Naive thymus-derived CD8-positive, alpha-beta T cell (primary cell): ENCODE measurements around the gene AMTN. TPM values are rescaled to one million over a fixed set of nuclear protein-coding genes. Genes with fewer than 3 reads are reported as not detected.

Source experiments
- ATAC-seq, 2 donors: fragments of 150-1000 bp; cut with Tn5 transposase in 1 of 2; sonication (Bioruptor Pico), chemical (Tn5 transposase) in 1 of 2; 1 replicate in 1 of 2; 2 replicates in 1 of 2; pipeline ENCODE4 v1.10.0; 2021; ENCODE audit warnings: mild to moderate bottlenecking in 2 of 2, moderate library complexity in 2 of 2
- POLR2A ChIA-PET: fragments of 350-600 bp; sonication (Branson Sonifier 250); formaldehyde crosslinking; loops from one replicate; lab custom pipeline; 2021; ENCODE audit warnings: antibody characterized with exemption; lab: Charles Lee
- DNase-seq, 10 donors: peaks; one replicate each; pipeline versions ENCODE4 v3.0.0 to v3.0.0-alpha.2; 2020 to 2022
- H3K27ac Mint-ChIP-seq, 10 donors: one replicate each; pipeline ENCODE4 v1.8.0; 2020 to 2022; ENCODE audit warnings: mild to moderate bottlenecking in 10 of 10, mixed read lengths in 10 of 10, moderate library complexity in 4 of 10, inconsistent platforms in 1 of 10
- H3K27me3 Mint-ChIP-seq, 5 donors: one replicate each; pipeline ENCODE4 v1.8.0; 2021 to 2022; ENCODE audit warnings: mixed read lengths in 5 of 5
- H3K36me3 Mint-ChIP-seq, 3 donors: one replicate each; pipeline ENCODE4 v1.8.0; 2020 to 2022; ENCODE audit warnings: mixed read lengths in 3 of 3, mild to moderate bottlenecking in 2 of 3, inconsistent platforms in 1 of 3
- H3K4me1 Mint-ChIP-seq, 4 donors: one replicate each; pipeline ENCODE4 v1.8.0; 2021 to 2022; ENCODE audit warnings: mixed read lengths in 4 of 4
- H3K4me3 Mint-ChIP-seq, 10 donors: one replicate each; pipeline ENCODE4 v1.8.0; 2020 to 2022; ENCODE audit warnings: mild to moderate bottlenecking in 10 of 10, mixed read lengths in 10 of 10, moderate library complexity in 6 of 10, inconsistent platforms in 1 of 10
- H3K9me3 Mint-ChIP-seq, 9 donors: one replicate each; pipeline ENCODE4 v1.8.0; 2020 to 2022; ENCODE audit warnings: mixed read lengths in 9 of 9, mild to moderate bottlenecking in 3 of 9, inconsistent platforms in 1 of 9, moderate library complexity in 1 of 9
- polyA plus RNA-seq, 3 donors: library from polyadenylated mRNA; unstranded; fragments of 300-500 nt; fragmentation: Illumina TruSeq; gene quantifications; one replicate each; pipeline ENCODE4 v1.2.3, GENCODE V29; 2021
- total RNA-seq, 8 experiments: library from RNA in 2 of 8; stranded (reverse) in 2 of 8; gene quantifications; one replicate each; pipeline ENCODE4 v1.2.3 and lab custom pipeline; 2021 to 2026

Gene AMTN
- total and polyA plus RNA-seq, 5 experiments from 2014 or later = not detected

- Mint-ChIP-seq H3K27me3 (peaks cover 2 to 7% (median 4%) of the 10 kb centered on the region in 5 donors), H3K27ac (no peak overlapping the region), H3K36me3 (peaks cover 0 to 7% (median 2%) of the 10 kb centered on the region in 3 donors), H3K4me1 (no peaks in the 10 kb centered on the region), H3K4me3 (no peak overlapping the region), H3K9me3 (peaks cover 0 to 3% (median 0%) of the 10 kb centered on the region in 9 donors)
- POLR2A ChIA-PET = no interaction called here
- DNase-seq (no peak), ATAC-seq (no peak)
Measured at GRCh38 chr4:70575964-70576363, 57.6 kb downstream of the AMTN start.

GRCh38 chr4:70577220-70577927, 59.0 kb downstream of the AMTN start:
- H3K4me1 Mint-ChIP-seq = no peaks in the 10 kb centered on the region
- no peak for DNase-seq
- H3K27me3 Mint-ChIP-seq = peaks cover 0 to 5% (median 2%) of the 10 kb centered on the region in 5 donors
- POLR2A ChIA-PET = no interaction called here
- H3K9me3 Mint-ChIP-seq = peaks cover 0 to 3% (median 0%) of the 10 kb centered on the region in 9 donors
- H3K36me3 Mint-ChIP-seq = peaks cover 0 to 7% (median 2%) of the 10 kb centered on the region in 3 donors
- H3K4me3 Mint-ChIP-seq = no peak overlapping the region
- no peak overlapping the region for H3K27ac Mint-ChIP-seq
- ATAC-seq = no peak

DNA sequence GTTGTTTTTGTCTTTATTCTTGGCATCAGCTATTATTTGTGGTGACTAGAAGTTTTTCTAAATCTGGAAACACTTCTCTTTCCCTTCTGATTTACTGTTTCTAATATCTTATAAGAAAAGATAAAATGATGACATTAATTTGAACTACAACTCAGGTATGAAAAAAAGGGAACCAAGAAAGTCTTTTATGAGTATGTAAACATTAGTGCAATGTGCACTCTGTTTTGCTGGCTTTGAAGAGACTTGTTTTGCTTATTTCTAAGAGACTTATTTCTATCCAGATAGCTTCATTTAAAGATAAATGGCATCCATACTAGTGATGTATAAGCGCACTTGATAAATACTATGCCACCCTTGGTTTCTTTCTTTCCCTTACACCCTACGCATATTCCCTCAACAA, 63.6 kb downstream of the AMTN start:
- H3K27me3 Mint-ChIP-seq = peaks cover 0 to 5% (median 2%) of the 10 kb centered on the region in 5 donors
- ATAC-seq (no peak), DNase-seq (no peak)
- no peak overlapping the region for H3K27ac Mint-ChIP-seq
- no peak overlapping the region for H3K4me3 Mint-ChIP-seq
- H3K4me1 Mint-ChIP-seq = no peaks in the 10 kb centered on the region
- H3K36me3 Mint-ChIP-seq = no peaks in the 10 kb centered on the region
- POLR2A ChIA-PET = no interaction called here
- no peaks in the 10 kb centered on the region for H3K9me3 Mint-ChIP-seq

Other genes starting within 250 kb of the AMTN start
- gene CABS1, start 183.6 kb upstream of the AMTN start, total RNA-seq = not detected
- gene CABS1, start 183.6 kb upstream of the AMTN start, polyA plus RNA-seq = not detected
- gene SMR3A, start 157.8 kb upstream of the AMTN start, total RNA-seq = not detected
- not detected for gene SMR3A, start 157.8 kb upstream of the AMTN start, polyA plus RNA-seq
- gene SMR3B, start 135.4 kb upstream of the AMTN start, total RNA-seq = not detected
- not detected for gene SMR3B, start 135.4 kb upstream of the AMTN start, polyA plus RNA-seq
- gene OPRPN, start 120.6 kb upstream of the AMTN start, total RNA-seq = not detected
- gene OPRPN, start 120.6 kb upstream of the AMTN start, polyA plus RNA-seq = not detected
- not detected for gene MUC7, start 46.4 kb upstream of the AMTN start, total RNA-seq
- gene MUC7, start 46.4 kb upstream of the AMTN start, polyA plus RNA-seq = not detected
- gene AMBN, start 73.7 kb downstream of the AMTN start, total RNA-seq = not detected
- gene AMBN, start 73.7 kb downstream of the AMTN start, polyA plus RNA-seq = not detected
- gene ENAM, start 110.2 kb downstream of the AMTN start, total RNA-seq = not detected
- not detected for gene ENAM, start 110.2 kb downstream of the AMTN start, polyA plus RNA-seq
- gene JCHAIN, start 147.9 kb downstream of the AMTN start, total RNA-seq = 1 to 10 TPM; 4.7 to 6.9 TPM
- gene JCHAIN, start 147.9 kb downstream of the AMTN start, polyA plus RNA-seq = 1 to 10 TPM in 2 of 3 donors, under 1 TPM in 1; 0.17 to 3.1 (median 2.7) TPM
- 10 to 100 TPM; 44.5 to 44.7 TPM for gene UTP3, start 170.0 kb downstream of the AMTN start, total RNA-seq
- gene UTP3, start 170.0 kb downstream of the AMTN start, polyA plus RNA-seq = 10 to 100 TPM in 2 of 3 donors, 1 to 10 TPM in 1; 9.7 to 20.3 (median 13.9) TPM
- gene RUFY3, start 203.4 kb downstream of the AMTN start, total RNA-seq = 10 to 100 TPM; 41.9 to 42.9 TPM
- 1 to 10 TPM; 8.4 to 9.3 (median 8.6) TPM for gene RUFY3, start 203.4 kb downstream of the AMTN start, polyA plus RNA-seq